Bronchial epithelial cell (primary cell): ENCODE measurements around the gene MAS1L. TPM values are rescaled to one million over a fixed set of nuclear protein-coding genes. Genes with fewer than 3 reads are reported as not detected.

Experiments used
- DNase-seq: peaks from one replicate; pipeline ENCODE4 v3.0.0-alpha.2; 2010; ENCODE audit warnings: low read depth
- FAIRE-seq: peaks from 2 replicates; lab custom pipeline; 2011; peaks lifted over from hg19 to GRCh38; lab: Jason Lieb, UNC
- H3K27me3 ChIP-seq: 2 replicates; pipeline ENCODE4 v1.5.1; 2011; ENCODE audit warnings: low read length; ENCODE audit not compliant: control insufficient read depth, insufficient read depth
- H3K36me3 ChIP-seq: 2 replicates; pipeline ENCODE4 v1.5.1; 2011; ENCODE audit warnings: low read length; ENCODE audit not compliant: control insufficient read depth, insufficient read depth
- H3K4me3 ChIP-seq: 2 replicates; pipeline ENCODE4 v1.5.1; 2011; ENCODE audit warnings: mild to moderate bottlenecking, low read depth, low read length, control low read depth
- CTCF ChIP-seq: IDR thresholded peaks from 2 replicates; pipeline ENCODE4 v1.5.1; 2011; ENCODE audit warnings: mild to moderate bottlenecking, moderate library complexity, low read length, control low read depth, inconsistent platforms; ENCODE audit not compliant: insufficient read depth, severe bottlenecking
- total RNA-seq: library from RNA; depleted of rRNA; stranded (reverse); fragments of >200 nt; gene quantifications from 2 replicates; pipeline ENCODE4 v1.2.1, GENCODE V29; 2014

The MAS1L gene
- total RNA-seq, 1 donor from 2014 or later = not detected

GRCh38 chr6:29490055-29490454 lies 2.3 kb upstream of the MAS1L start:
- Histone ChIP-seq H3K4me3 (no peak overlapping the region), H3K36me3 (no peaks in the 10 kb centered on the region), H3K27me3 (no peaks in the 10 kb centered on the region)
- TF ChIP-seq CTCF = no peak
- DNase-seq (no peak), FAIRE-seq (no peak)

DNA sequence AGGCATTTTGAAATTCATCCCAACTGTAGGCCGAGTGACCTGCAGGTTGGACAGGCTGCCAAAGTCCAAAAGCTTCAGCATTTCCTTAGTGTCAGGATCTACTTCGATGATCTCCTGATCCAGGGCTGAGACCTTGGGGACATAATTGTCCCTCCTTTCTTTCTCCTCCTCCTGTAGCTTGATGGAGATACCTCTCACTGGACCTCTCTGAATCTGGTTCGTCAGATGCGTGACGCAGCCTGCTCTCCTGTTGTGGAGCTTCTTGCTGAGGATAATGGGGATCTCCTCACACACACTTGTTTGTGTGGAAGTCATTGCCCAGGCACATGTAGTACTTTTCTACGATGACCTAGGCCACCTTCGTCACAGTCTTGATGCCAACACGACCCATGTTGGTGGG lies 1.5 kb upstream of the MAS1L start:
- no peaks in the 10 kb centered on the region for H3K27me3 ChIP-seq
- DNase-seq (no peak), FAIRE-seq (no peak)
- H3K36me3 ChIP-seq = no peaks in the 10 kb centered on the region
- no peak overlapping the region for H3K4me3 ChIP-seq
- no peak for TF ChIP-seq CTCF

DNA sequence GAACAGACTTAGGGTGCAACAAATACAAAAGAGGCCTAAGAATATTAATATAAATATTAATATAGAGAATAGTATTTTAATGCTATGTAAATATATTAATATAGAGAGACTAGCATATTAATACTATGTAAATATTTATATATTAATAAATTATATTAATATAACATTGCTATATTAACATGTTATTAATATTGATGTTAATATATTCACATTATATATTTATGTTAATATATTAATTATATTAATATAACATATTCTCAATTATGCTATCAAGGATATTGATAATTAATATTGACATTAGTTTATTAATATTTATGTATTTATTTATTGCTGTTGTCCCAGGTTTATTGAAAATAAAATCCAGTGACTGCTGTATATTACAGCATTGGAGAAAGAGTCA lies 1.1 kb upstream of the MAS1L start:
- DNase-seq (no peak), FAIRE-seq (no peak)
- no peaks in the 10 kb centered on the region for H3K36me3 ChIP-seq
- H3K4me3 ChIP-seq = no peak overlapping the region
- TF ChIP-seq CTCF = no peak
- no peaks in the 10 kb centered on the region for H3K27me3 ChIP-seq

DNA sequence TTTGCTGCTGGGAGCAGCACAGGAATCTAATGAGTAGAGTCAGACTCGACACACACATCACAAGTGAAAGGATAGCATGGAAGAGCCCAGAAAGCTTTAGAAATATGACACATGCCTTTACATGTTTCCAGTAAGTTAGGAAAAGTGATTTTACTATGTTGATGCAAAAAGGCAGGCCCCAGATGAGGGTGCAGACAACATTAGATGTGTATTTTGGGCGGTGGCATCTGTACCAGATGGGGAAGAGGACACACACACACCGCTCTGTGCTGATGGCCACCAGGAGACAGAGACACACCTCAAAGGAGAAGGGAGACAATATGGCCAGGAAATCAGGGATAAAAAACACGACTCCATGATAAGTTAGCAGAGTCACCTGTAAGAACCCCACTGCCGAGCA lies 625 bp downstream of the MAS1L start:
- FAIRE-seq = peak; percentile 68
- DNase-seq = no peak
- no peaks in the 10 kb centered on the region for H3K36me3 ChIP-seq
- no peak for TF ChIP-seq CTCF
- H3K4me3 ChIP-seq = no peak overlapping the region
- H3K27me3 ChIP-seq = no peaks in the 10 kb centered on the region

DNA sequence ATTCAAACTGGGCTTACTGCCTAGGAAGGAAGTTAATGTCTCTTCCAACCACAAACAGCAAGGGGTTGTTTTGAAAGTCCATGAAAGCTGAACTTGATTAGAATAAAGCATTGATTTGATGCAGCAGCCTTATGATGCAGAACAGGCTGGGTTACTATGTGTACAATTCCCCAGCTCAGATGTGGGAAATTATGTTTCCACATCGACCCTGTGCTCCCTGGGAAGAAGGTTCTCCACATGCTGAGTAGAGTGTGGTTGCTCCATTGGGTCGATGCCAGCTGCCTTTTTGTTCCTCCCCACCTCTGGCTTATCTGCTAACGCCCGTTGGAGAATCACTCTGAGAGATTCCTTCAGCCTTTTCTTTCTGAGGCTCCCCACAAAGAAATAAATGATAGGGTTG lies 1.2 kb downstream of the MAS1L start:
- TF ChIP-seq CTCF = no peak
- DNase-seq (no peak), FAIRE-seq (no peak)
- no peaks in the 10 kb centered on the region for H3K36me3 ChIP-seq
- no peaks in the 10 kb centered on the region for H3K27me3 ChIP-seq
- no peak overlapping the region for H3K4me3 ChIP-seq

DNA sequence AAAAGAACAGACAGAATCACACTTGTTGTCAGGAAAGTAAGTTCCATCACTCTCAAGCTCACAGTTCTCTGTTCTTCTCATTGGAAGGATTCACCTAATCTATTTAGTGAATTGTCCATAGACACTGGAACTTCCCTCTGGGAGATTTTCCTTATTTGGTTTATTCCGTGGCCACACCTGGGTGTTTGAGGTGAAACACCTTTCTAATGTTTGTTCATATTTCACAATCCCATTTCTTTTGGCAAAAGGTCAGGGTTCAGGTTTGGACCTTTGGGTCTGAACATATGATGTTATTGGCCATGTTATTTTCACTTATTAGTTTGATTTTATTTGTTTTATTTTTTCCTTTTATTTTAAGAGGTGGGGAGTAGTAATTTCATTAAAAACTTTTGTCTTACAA lies 4.0 kb downstream of the MAS1L start:
- Histone ChIP-seq H3K27me3 (no peaks in the 10 kb centered on the region), H3K4me3 (no peak overlapping the region), H3K36me3 (no peaks in the 10 kb centered on the region)
- TF ChIP-seq CTCF = no peak
- FAIRE-seq (no peak), DNase-seq (no peak)
